GM15510 (cell line): Measurements from ENCODE around the gene ANK3.

ENCODE experiments used
- POLR2A ChIP-seq: IDR thresholded peaks from 3 replicates; pipeline ENCODE4 v1.6.1; 2011; ENCODE audit warnings: borderline replicate concordance; ENCODE audit not compliant: insufficient read length; ENCODE audit errors: extremely low read depth

ANK3 gene

GRCh38 chr10:60239228-60239627 is 150.4 kb downstream of the ANK3 start:
- no peak for TF ChIP-seq POLR2A

- no peak for TF ChIP-seq POLR2A
Measured at GRCh38 chr10:60238759-60239100, 150.9 kb downstream of the ANK3 start.

- TF ChIP-seq POLR2A: no peak
Measured at GRCh38 chr10:60237977-60238758, 151.5 kb downstream of the ANK3 start.

GRCh38 chr10:60236869-60237524 is 152.7 kb downstream of the ANK3 start:
- no peak for TF ChIP-seq POLR2A

- TF ChIP-seq POLR2A: no peak
Measured at GRCh38 chr10:60235001-60235400, 154.7 kb downstream of the ANK3 start.

- TF ChIP-seq POLR2A: no peak
Measured at GRCh38 chr10:60234551-60234950, 155.1 kb downstream of the ANK3 start.

GRCh38 chr10:60230892-60231291 is 158.8 kb downstream of the ANK3 start:
- TF ChIP-seq POLR2A: no peak

- no peak for TF ChIP-seq POLR2A
Measured at GRCh38 chr10:60224066-60224705, 165.5 kb downstream of the ANK3 start.

- no peak for TF ChIP-seq POLR2A
Measured at GRCh38 chr10:60222047-60222446, 167.6 kb downstream of the ANK3 start.

- no peak for TF ChIP-seq POLR2A
Measured at GRCh38 chr10:60212195-60212594, 177.5 kb downstream of the ANK3 start.

- no peak for TF ChIP-seq POLR2A
Measured at GRCh38 chr10:60209874-60210570, 179.7 kb downstream of the ANK3 start.

- no peak for TF ChIP-seq POLR2A
Measured at GRCh38 chr10:60208676-60209269, 180.9 kb downstream of the ANK3 start.

GRCh38 chr10:60207894-60208293 is 181.8 kb downstream of the ANK3 start:
- no peak for TF ChIP-seq POLR2A

GRCh38 chr10:60206735-60207134 is 182.9 kb downstream of the ANK3 start:
- no peak for TF ChIP-seq POLR2A

- TF ChIP-seq POLR2A: no peak
Measured at GRCh38 chr10:60205741-60206140, 183.9 kb downstream of the ANK3 start.
